ENCODE results near the gene ZC3H4. TPM values are rescaled to one million over a fixed set of nuclear protein-coding genes. Genes with fewer than 3 reads are reported as not detected.
A peak's percentile ranks its signal among the peaks of the same experiment; 100 is the strongest.

ZC3H4 gene
- total and polyA plus RNA-seq, 4 donors = 2.9 to 11.8 (median 6.3) TPM

- no peak for DNase-seq (ENCODE audit: low spot score)
Measured at GRCh38 chr19:47058621-47059022, 55.0 kb downstream of the ZC3H4 start.

GRCh38 chr19:47057328-47057727 lies 56.2 kb downstream of the ZC3H4 start:
- H3K9ac ChIP-seq (ENCODE audit: low read depth in 1 of 2, low read length in 2 of 2) = no peak overlapping the region
- no peak overlapping the region for H3K4me3 ChIP-seq (ENCODE audit: low read depth in 1 of 3, low read length in 3 of 3)
- no peak for TF ChIP-seq HNF4G (IDR thresholded peaks at IDR 0.05)
- no peak for TF ChIP-seq GABPA (IDR thresholded peaks at IDR 0.05 in 1 of 2, conservative IDR thresholded peaks at IDR 0.05 in 1 of 2)
- TF ChIP-seq YY1 (IDR thresholded peaks at IDR 0.05) = no peak
- TF ChIP-seq TAF1 (conservative IDR thresholded peaks at IDR 0.05) = no peak
- TF ChIP-seq RXRA (IDR thresholded peaks at IDR 0.05) = no peak
- TF ChIP-seq, protein P1, sequence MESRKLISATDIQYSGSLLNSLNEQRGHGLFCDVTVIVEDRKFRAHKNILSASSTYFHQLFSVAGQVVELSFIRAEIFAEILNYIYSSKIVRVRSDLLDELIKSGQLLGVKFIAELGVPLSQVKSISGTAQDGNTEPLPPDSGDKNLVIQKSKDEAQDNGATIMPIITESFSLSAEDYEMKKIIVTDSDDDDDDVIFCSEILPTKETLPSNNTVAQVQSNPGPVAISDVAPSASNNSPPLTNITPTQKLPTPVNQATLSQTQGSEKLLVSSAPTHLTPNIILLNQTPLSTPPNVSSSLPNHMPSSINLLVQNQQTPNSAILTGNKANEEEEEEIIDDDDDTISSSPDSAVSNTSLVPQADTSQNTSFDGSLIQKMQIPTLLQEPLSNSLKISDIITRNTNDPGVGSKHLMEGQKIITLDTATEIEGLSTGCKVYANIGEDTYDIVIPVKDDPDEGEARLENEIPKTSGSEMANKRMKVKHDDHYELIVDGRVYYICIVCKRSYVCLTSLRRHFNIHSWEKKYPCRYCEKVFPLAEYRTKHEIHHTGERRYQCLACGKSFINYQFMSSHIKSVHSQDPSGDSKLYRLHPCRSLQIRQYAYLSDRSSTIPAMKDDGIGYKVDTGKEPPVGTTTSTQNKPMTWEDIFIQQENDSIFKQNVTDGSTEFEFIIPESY (IDR thresholded peaks at IDR 0.05) = no peak
- TF ChIP-seq MAX (IDR thresholded peaks at IDR 0.05) = no peak
- TF ChIP-seq JUND (IDR thresholded peaks at IDR 0.05) = no peak
- TF ChIP-seq, protein P2, sequence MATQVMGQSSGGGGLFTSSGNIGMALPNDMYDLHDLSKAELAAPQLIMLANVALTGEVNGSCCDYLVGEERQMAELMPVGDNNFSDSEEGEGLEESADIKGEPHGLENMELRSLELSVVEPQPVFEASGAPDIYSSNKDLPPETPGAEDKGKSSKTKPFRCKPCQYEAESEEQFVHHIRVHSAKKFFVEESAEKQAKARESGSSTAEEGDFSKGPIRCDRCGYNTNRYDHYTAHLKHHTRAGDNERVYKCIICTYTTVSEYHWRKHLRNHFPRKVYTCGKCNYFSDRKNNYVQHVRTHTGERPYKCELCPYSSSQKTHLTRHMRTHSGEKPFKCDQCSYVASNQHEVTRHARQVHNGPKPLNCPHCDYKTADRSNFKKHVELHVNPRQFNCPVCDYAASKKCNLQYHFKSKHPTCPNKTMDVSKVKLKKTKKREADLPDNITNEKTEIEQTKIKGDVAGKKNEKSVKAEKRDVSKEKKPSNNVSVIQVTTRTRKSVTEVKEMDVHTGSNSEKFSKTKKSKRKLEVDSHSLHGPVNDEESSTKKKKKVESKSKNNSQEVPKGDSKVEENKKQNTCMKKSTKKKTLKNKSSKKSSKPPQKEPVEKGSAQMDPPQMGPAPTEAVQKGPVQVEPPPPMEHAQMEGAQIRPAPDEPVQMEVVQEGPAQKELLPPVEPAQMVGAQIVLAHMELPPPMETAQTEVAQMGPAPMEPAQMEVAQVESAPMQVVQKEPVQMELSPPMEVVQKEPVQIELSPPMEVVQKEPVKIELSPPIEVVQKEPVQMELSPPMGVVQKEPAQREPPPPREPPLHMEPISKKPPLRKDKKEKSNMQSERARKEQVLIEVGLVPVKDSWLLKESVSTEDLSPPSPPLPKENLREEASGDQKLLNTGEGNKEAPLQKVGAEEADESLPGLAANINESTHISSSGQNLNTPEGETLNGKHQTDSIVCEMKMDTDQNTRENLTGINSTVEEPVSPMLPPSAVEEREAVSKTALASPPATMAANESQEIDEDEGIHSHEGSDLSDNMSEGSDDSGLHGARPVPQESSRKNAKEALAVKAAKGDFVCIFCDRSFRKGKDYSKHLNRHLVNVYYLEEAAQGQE (IDR thresholded peaks at IDR 0.05) = no peak
- no peak for TF ChIP-seq FOXA2 (IDR thresholded peaks at IDR 0.05)
- no peak for TF ChIP-seq NR2F2 (IDR thresholded peaks at IDR 0.05)
- TF ChIP-seq RAD21 (IDR thresholded peaks at IDR 0.05) = no peak
- no peaks in the 10 kb centered on the region for H3K36me3 ChIP-seq (ENCODE audit: control insufficient read depth in 4 of 4, insufficient read depth in 3 of 4, low read depth in 1 of 4, low read length in 3 of 4)
- 71% methylated on average over 2 of the region's 2 CpGs for WGBS
- no peaks in the 10 kb centered on the region for H3K9me3 ChIP-seq (ENCODE audit: control insufficient read depth in 4 of 4, low read length in 3 of 4)
- H3K27ac ChIP-seq (ENCODE audit: low read depth in 1 of 2, low read length in 2 of 2) = no peak overlapping the region
- H3K4me1 ChIP-seq (ENCODE audit: control insufficient read depth in 4 of 4, insufficient read depth in 4 of 4, low read length in 3 of 4) = no peaks in the 10 kb centered on the region
- DNase-seq (ENCODE audit: low spot score) = no peak
- H3K27me3 ChIP-seq (ENCODE audit: control insufficient read depth in 4 of 4, insufficient read depth in 4 of 4, low read length in 3 of 4) = no peaks in the 10 kb centered on the region

More at GRCh38 chr19:47058621-47059022, 55.0 kb downstream of the ZC3H4 start:
- 53% methylated on average over 11 of the region's 11 CpGs for WGBS
- no peak overlapping the region for H3K9ac ChIP-seq (ENCODE audit: low read depth in 1 of 2, low read length in 2 of 2)
- H3K27me3 ChIP-seq (ENCODE audit: control insufficient read depth in 4 of 4, insufficient read depth in 4 of 4, low read length in 3 of 4) = no peaks in the 10 kb centered on the region
- no peaks in the 10 kb centered on the region for H3K36me3 ChIP-seq (ENCODE audit: control insufficient read depth in 4 of 4, insufficient read depth in 3 of 4, low read depth in 1 of 4, low read length in 3 of 4)
- no peaks in the 10 kb centered on the region for H3K4me1 ChIP-seq (ENCODE audit: control insufficient read depth in 4 of 4, insufficient read depth in 4 of 4, low read length in 3 of 4)
- no peak overlapping the region for H3K4me3 ChIP-seq (ENCODE audit: low read depth in 1 of 3, low read length in 3 of 3)
- TF ChIP-seq HNF4A (conservative IDR thresholded peaks at IDR 0.05) = no peak
- peak; percentile 58 for TF ChIP-seq NR2F2 (IDR thresholded peaks at IDR 0.05)
- no peaks in the 10 kb centered on the region for H3K9me3 ChIP-seq (ENCODE audit: control insufficient read depth in 4 of 4, low read length in 3 of 4)
- no peak overlapping the region for H3K27ac ChIP-seq (ENCODE audit: low read depth in 1 of 2, low read length in 2 of 2)

DNA sequence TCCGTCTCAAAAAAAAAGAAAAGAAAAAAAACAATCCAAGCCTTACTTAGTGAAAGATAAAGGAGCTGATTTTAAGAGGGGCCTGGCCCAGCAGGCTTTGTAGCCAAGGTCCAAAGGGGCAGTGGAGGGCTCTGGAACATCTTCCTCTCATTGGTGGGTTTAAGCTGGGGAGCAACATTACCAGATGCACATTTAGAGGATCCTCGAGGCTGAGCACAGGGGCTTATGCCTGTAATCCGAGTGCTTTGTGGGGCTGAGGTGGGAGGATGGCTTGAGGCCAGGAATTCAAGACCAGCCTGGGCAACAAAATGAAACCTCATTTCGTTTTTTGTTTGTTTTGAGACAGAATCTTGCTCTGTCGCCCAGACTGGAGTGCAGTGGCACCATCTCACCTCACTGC lies 57.2 kb downstream of the ZC3H4 start:
- no peak overlapping the region for H3K27ac ChIP-seq (ENCODE audit: low read depth in 1 of 2, low read length in 2 of 2)
- 63% methylated on average over 5 of the region's 5 CpGs for WGBS
- no peak overlapping the region for H3K9ac ChIP-seq (ENCODE audit: low read depth in 1 of 2, low read length in 2 of 2)
- H3K9me3 ChIP-seq (ENCODE audit: control insufficient read depth in 4 of 4, low read length in 3 of 4) = no peaks in the 10 kb centered on the region
- H3K4me3 ChIP-seq (ENCODE audit: low read depth in 1 of 3, low read length in 3 of 3) = no peak overlapping the region
- H3K36me3 ChIP-seq (ENCODE audit: control insufficient read depth in 4 of 4, insufficient read depth in 3 of 4, low read depth in 1 of 4, low read length in 3 of 4) = no peaks in the 10 kb centered on the region
- DNase-seq (ENCODE audit: low spot score) = no peak
- H3K4me1 ChIP-seq (ENCODE audit: control insufficient read depth in 4 of 4, insufficient read depth in 4 of 4, low read length in 3 of 4) = no peaks in the 10 kb centered on the region
- H3K27me3 ChIP-seq (ENCODE audit: control insufficient read depth in 4 of 4, insufficient read depth in 4 of 4, low read length in 3 of 4) = no peaks in the 10 kb centered on the region
- TF ChIP-seq NR2F2 (IDR thresholded peaks at IDR 0.05) = no peak
- TF ChIP-seq, protein P1 (IDR thresholded peaks at IDR 0.05) = no peak
- TF ChIP-seq, protein P2 (IDR thresholded peaks at IDR 0.05) = no peak
- no peak for TF ChIP-seq YY1 (IDR thresholded peaks at IDR 0.05)
- no peak for TF ChIP-seq RXRA (IDR thresholded peaks at IDR 0.05)
- TF ChIP-seq HNF4A (conservative IDR thresholded peaks at IDR 0.05) = no peak
- no peak for TF ChIP-seq RAD21 (IDR thresholded peaks at IDR 0.05)
- TF ChIP-seq TAF1 (conservative IDR thresholded peaks at IDR 0.05) = no peak

Measured in liver (tissue), 9 donors.